ENCODE results near the gene MTX2.
"Not testable (repeated sequence)": the region's sequence is repeated elsewhere in the genome, so short reads cannot be mapped to it uniquely, and the experiment has no call there.

Gene MTX2

GRCh38 chr2:176291335-176291734 lies 22.1 kb downstream of the MTX2 start:
- DNase-seq = no peak

GRCh38 chr2:176291809-176292283 lies 22.6 kb downstream of the MTX2 start:
- DNase-seq = no peak

- no peak for DNase-seq
Observed at GRCh38 chr2:176292608-176293007, 23.4 kb downstream of the MTX2 start.

- no peak for DNase-seq
Observed at GRCh38 chr2:176293334-176293733, 24.1 kb downstream of the MTX2 start.

- DNase-seq = peak in 1 of 4 experiments; percentile 6
Observed at GRCh38 chr2:176297067-176297466, 27.8 kb downstream of the MTX2 start.

GRCh38 chr2:176297737-176298136 lies 28.5 kb downstream of the MTX2 start:
- DNase-seq = no peak

- DNase-seq = not testable (repeated sequence)
Observed at GRCh38 chr2:176306020-176306419, 36.8 kb downstream of the MTX2 start.

GRCh38 chr2:176317199-176317598 lies 48.0 kb downstream of the MTX2 start:
- DNase-seq = no peak

GRCh38 chr2:176317623-176318065 lies 48.4 kb downstream of the MTX2 start:
- DNase-seq = no peak

GRCh38 chr2:176321916-176322315 lies 52.7 kb downstream of the MTX2 start:
- no peak for DNase-seq

- DNase-seq = no peak
Observed at GRCh38 chr2:176324862-176325261, 55.6 kb downstream of the MTX2 start.

GRCh38 chr2:176325732-176326131 lies 56.5 kb downstream of the MTX2 start:
- no peak for DNase-seq

- peak in 2 of 4 experiments; percentile 18 to 44 for DNase-seq
Observed at GRCh38 chr2:176328149-176328548, 58.9 kb downstream of the MTX2 start.

- DNase-seq = no peak
Observed at GRCh38 chr2:176330612-176331011, 61.4 kb downstream of the MTX2 start.

- DNase-seq = no peak
Observed at GRCh38 chr2:176331646-176332045, 62.4 kb downstream of the MTX2 start.

- DNase-seq = no peak
Observed at GRCh38 chr2:176334729-176335128, 65.5 kb downstream of the MTX2 start.

GRCh38 chr2:176338395-176338794 lies 69.2 kb downstream of the MTX2 start:
- no peak for DNase-seq

GRCh38 chr2:176339208-176339607 lies 70.0 kb downstream of the MTX2 start:
- DNase-seq = no peak

- DNase-seq = no peak
Observed at GRCh38 chr2:176356251-176356650, 87.0 kb downstream of the MTX2 start.

GRCh38 chr2:176364273-176364977 lies 95.2 kb downstream of the MTX2 start:
- DNase-seq = no peak

GRCh38 chr2:176368349-176368748 lies 99.1 kb downstream of the MTX2 start:
- no peak for DNase-seq

- DNase-seq = no peak
Observed at GRCh38 chr2:176370467-176371171, 101.4 kb downstream of the MTX2 start.

- DNase-seq = not testable (repeated sequence)
Observed at GRCh38 chr2:176373155-176373554, 103.9 kb downstream of the MTX2 start.

GRCh38 chr2:176378323-176378722 lies 109.1 kb downstream of the MTX2 start:
- no peak for DNase-seq

All from suppressor macrophage (primary cell).